Stimulated activated CD4-positive, alpha-beta T cell treated with anti-CD3 and anti-CD28 coated beads, Interleukin-1b, Interleukin-23, amount 100 ng/mL, for 1 hour (primary cell): ENCODE data around the gene CD164.
"Not testable (repeated sequence)": the region's sequence is repeated elsewhere in the genome, so short reads cannot be mapped to it uniquely, and the experiment has no call there.

Experiments
- DNase-seq, 2 donors: peaks; one replicate each; pipeline ENCODE4 v3.0.0-alpha.2; 2020; ENCODE audit warnings: low read depth in 2 of 2

CD164 gene

GRCh38 chr6:109342911-109343310, 39.4 kb downstream of the CD164 start:
- DNase-seq, result no peak

GRCh38 chr6:109342506-109342905, 39.8 kb downstream of the CD164 start:
- DNase-seq, result no peak

DNA sequence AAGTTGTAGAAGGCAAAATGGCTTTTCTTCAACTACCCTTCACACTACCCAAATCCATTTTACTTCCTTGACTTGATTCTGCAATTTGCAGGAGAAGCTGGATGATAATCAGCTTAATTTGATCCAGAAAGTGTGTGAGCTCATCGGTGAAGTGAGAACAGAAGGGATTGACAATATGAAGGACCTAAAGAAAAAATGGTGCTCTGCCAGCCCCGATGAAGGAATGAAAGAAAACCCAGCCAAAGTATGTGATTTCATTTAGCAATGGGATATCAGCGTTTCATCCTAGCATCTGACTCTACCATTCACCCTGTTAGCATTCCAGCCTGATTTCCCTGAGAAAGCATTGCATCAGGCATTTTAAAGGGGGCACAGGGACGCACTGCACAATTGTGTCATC, 41.5 kb downstream of the CD164 start:
- no peak for DNase-seq

GRCh38 chr6:109339906-109340678, 42.2 kb downstream of the CD164 start:
- DNase-seq, result no peak

GRCh38 chr6:109336221-109336961, 45.9 kb downstream of the CD164 start:
- no peak for DNase-seq

GRCh38 chr6:109333870-109334269, 48.4 kb downstream of the CD164 start:
- not testable (repeated sequence) for DNase-seq

GRCh38 chr6:109332748-109333147, 49.5 kb downstream of the CD164 start:
- no peak for DNase-seq

GRCh38 chr6:109331081-109331480, 51.2 kb downstream of the CD164 start:
- no peak for DNase-seq

DNA sequence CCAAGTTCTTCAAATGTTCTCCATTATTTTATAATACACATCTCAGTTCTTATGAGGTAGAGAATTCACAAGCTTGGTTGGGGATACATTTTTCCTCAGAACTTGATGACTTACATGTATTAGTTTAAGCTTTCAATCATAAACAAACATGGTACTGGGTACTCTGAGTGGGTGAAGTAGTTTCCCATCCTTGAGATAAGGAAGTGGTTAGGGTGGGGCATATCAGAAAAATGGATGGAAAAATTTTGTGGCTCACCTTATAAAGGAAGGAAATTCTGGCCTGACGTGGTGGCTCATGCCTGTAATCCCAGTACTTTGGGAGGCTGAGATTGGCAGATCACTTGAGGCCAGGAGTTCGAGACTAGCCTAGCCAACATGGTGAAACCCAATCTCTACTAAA, 52.0 kb downstream of the CD164 start:
- DNase-seq, result no peak

- DNase-seq, result no peak
Observed at GRCh38 chr6:109328629-109329028, 53.6 kb downstream of the CD164 start.

DNA sequence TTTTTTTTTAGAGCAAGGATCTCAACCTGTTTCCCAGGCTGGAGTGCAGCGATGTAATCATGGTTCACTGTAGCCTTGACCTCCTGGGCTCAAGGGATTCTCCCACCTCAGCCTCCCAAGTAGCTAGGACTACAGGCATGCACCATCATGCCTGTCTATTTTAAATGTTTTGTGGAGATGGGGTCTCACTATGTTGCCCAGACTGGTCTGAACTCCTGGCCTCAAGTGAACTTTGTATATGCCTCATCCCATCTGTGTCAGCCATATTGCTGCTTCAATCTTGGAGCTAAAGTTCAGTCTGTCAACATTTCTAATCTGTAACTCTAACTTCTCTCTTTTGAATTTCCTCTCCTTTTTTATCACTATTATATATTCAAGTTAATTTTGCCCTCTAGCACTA, 54.3 kb downstream of the CD164 start:
- DNase-seq, result no peak

- DNase-seq, result no peak
Observed at GRCh38 chr6:109327491-109327890, 54.8 kb downstream of the CD164 start.

GRCh38 chr6:109326351-109326750, 55.9 kb downstream of the CD164 start:
- DNase-seq, result no peak

DNA sequence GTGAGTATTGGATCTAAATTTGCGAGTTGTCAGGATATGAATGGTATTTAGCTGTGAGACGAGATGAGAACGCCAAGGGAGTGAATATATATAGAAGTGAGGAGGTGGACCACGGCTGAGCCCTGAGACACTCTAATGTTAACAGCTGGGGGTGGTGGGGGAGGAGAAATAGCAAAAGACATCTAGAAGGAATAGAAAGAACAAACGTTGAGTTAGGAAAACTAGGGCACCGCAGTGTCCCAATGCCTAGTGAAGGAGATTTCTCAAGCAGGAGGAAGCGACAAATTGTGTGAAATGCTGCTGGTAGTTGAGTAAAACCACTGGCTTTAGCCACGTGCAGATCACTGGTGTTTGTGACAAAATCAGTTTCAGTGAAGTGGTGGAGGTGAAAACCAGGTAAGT, 56.9 kb downstream of the CD164 start:
- DNase-seq, result no peak

- no peak for DNase-seq
Observed at GRCh38 chr6:109323241-109323640, 59.0 kb downstream of the CD164 start.

DNA sequence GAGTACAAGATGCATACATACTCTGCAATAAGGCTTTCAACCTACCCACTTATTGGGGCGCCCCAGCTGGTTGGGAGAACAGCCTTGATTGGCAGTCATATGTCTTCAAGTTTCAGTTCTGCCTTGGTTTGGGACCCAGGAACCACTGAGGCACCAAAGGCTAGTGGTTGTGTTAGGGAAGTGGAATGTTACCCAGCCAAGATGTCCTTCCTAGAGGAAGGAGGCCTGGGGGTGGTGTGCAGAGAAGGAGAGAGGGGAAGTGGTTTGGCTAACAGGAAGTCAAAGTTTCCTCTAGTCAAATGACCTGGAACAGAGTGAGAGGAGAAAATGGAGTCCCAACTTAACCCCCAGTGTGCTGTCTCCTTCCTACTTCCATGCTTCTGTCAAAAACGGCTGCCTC, 59.4 kb downstream of the CD164 start:
- DNase-seq, result no peak

DNA sequence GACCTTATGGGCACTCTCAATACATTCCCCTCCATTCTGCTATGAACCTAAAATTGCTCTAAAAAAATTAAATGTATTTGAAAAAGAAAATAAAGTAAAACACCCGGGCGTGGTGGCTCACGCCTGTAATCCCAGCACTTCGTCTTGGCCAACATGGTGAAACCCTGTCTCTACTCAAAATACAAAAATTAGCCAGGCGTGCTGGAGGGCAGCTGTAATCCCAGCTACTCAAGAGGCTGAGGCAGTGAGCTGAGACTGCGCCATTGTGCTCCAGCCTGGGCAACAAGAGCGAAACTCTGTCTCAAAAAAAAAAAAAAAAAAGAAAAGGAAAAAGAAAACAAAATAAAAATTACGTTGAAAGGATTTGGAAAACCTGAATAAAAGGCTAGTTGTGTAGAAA, 60.5 kb downstream of the CD164 start:
- DNase-seq, result no peak

GRCh38 chr6:109320072-109320471, 62.2 kb downstream of the CD164 start:
- DNase-seq, result no peak

GRCh38 chr6:109318328-109318876, 63.9 kb downstream of the CD164 start:
- DNase-seq, result no peak

DNA sequence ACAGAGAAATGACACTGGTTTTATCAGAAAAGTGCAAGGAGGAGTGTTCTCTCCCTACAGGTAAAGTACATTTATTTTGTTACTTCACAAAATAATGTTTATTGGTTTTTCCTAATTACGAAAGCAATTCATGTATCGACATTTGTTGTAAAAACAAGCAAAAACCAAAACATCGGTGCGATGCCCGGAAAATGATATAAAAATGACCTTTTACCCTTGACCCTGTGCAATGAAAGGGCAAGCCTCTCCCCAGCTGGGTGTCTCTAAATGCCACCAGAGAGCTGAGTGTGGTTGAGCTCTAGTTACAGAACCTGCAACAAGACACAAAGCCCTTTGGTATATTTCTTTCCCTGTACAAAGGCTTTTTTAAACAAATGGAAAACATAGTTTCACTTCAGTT, 65.4 kb downstream of the CD164 start:
- DNase-seq, result no peak
